Measurements from ENCODE around the gene ZC3HAV1L.
"Not testable (repeated sequence)": the region's sequence is repeated elsewhere in the genome, so short reads cannot be mapped to it uniquely, and the experiment has no call there.

ZC3HAV1L gene

DNA sequence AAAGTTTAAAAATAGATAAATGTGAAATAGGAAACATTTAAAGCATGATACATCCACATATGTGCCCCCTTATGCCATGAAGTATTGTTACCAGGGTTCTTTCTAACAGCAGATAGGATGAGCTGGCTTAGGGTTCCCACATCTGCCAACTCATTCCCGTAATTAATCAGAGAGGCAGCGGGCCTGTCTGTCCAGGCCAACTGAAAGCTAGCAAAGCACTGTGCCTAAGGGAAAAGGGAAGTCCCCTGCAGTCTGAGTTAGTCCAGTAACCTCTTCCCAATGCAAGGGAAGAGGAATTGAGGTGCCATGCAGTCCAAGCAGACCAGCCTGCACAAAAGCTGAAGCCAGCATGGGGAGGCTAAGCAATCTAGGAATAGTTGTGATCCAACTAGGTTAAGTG lies 18.3 kb upstream of the ZC3HAV1L start:
- no peak for DNase-seq (ENCODE audit: low read depth in 2 of 2)

- no peak for DNase-seq (ENCODE audit: low read depth in 2 of 2)
These were observed 15.8 kb upstream of the ZC3HAV1L start for GRCh38 chr7:139051655-139052054.

GRCh38 chr7:139049936-139050335 lies 14.1 kb upstream of the ZC3HAV1L start:
- DNase-seq (ENCODE audit: low read depth in 2 of 2) = no peak

DNA sequence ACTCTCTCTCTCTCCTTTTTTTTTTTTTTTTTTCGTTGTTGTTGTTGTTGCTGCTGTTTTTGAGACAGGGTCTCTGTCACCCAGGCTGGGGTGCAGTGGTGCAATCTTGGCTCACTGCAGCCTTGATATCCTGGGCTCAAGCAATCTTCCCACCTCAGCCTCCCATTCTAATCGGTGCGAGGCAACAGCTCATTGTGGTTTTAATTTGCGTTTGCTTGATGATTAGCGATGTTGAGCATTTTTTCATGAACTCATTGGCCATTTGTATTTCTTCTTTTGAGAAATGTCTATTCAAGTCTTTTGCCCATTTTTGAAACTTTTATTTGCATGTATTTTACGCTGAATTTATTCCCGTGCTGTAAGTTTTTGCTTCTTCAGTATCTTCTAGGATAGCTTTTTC lies 13.3 kb upstream of the ZC3HAV1L start:
- no peak for DNase-seq (ENCODE audit: low read depth in 2 of 2)

GRCh38 chr7:139047970-139048369 lies 12.1 kb upstream of the ZC3HAV1L start:
- no peak for DNase-seq (ENCODE audit: low read depth in 2 of 2)

- DNase-seq (ENCODE audit: low read depth in 2 of 2) = no peak
These were observed 10.3 kb upstream of the ZC3HAV1L start for GRCh38 chr7:139046143-139046542.

DNA sequence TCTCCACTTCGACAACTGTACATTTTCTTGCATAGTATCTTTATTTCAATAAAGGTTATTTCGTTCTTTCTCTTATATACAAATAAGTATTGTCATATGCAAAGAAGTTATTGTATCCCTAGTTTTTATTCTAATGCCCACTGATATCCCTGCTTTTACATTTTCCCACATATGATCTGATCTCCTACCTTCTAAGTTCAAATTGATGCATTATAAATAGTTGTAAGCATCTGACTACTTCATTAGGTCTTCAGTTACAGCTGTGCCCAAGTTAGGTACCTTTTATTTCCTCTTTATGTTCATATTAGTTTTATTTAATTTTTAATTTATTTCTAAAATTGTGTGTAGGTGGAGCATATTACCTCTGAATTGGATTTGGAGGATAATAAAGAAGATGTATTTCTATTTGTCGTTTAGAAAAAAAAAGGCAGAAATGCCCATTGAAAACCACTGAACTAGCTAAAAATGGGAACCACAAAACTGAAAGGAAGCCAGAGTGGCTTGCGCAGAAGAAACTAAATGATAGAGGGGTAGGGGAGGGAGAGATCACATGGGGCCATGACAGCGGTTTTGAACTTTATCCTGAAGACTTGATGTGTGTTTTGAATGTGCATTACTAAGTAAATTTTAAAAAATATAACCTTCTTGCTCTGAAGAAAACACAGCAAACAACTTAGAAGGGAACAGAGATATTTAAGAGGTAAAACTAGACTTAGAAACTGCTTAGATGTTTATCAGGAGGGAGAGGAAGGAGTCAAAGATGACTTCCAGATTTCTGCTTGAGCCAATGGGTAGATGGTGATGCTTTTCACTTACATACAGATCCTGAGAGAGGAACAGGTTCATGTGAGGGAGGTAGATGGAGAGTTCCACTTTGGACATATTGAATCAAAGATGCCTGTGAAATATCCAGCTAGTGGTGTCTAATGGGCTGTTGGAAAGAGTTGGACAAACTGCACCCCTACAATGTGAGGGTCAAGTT lies 9.3 kb upstream of the ZC3HAV1L start:
- DNase-seq (ENCODE audit: low read depth in 2 of 2) = no peak

- peak; percentile 72 to 73 for DNase-seq (ENCODE audit: low read depth in 2 of 2)
These were observed 8.3 kb upstream of the ZC3HAV1L start for GRCh38 chr7:139043823-139044812.

- no peak for DNase-seq (ENCODE audit: low read depth in 2 of 2)
These were observed 5.7 kb upstream of the ZC3HAV1L start for GRCh38 chr7:139041378-139042085.

DNA sequence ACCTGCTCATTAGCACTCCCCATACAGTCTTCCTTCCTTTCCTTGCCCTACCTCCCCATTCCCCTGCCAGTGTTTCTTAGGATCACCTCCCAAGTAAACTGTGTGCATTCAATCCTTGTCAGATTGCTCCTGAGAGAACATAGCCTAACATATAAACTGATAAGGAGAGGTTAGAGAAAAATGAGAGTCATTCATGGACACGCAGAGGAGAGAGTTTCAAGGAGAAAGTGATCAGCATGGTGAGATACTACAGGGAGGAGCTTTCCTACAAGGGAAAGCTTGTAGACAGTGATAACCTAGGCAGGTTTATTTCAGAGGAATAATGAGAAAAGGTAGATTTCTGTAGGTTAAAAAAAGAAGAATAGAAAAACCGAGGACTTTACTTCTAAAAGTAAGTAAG lies 2.8 kb upstream of the ZC3HAV1L start:
- DNase-seq (ENCODE audit: low read depth in 2 of 2) = no peak

DNA sequence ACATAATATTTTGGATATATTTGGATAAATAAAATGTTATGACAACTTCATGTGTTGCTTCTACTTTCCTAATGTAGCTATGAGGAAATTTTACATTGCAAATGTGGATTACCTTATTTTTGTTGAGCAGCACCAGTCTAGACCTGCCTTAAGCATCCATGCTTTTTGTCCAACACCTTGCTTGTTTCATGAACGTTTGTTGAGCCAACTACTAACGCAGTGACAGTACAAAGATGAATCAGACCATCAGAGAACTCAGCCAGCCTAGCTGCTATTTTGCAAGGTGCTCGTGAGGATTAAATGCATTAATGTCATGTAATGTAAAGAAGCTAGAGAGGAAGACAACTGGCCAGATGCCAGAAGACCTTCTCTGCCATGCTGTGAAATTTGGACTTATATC lies 1.1 kb upstream of the ZC3HAV1L start:
- no peak for DNase-seq (ENCODE audit: low read depth in 2 of 2)

GRCh38 chr7:139034855-139035585 lies 822 bp downstream of the ZC3HAV1L start:
- peak in 1 of 2 donors; percentile 34 for DNase-seq (ENCODE audit: low read depth in 2 of 2)

- no peak for DNase-seq (ENCODE audit: low read depth in 2 of 2)
These were observed 1.5 kb downstream of the ZC3HAV1L start for GRCh38 chr7:139034336-139034735.

GRCh38 chr7:139033346-139034114 lies 2.3 kb downstream of the ZC3HAV1L start:
- no peak for DNase-seq (ENCODE audit: low read depth in 2 of 2)

- DNase-seq (ENCODE audit: low read depth in 2 of 2) = no peak
These were observed 3.4 kb downstream of the ZC3HAV1L start for GRCh38 chr7:139032473-139032872.

- DNase-seq (ENCODE audit: low read depth in 2 of 2) = no peak
These were observed 6.5 kb downstream of the ZC3HAV1L start for GRCh38 chr7:139029353-139029752.

- DNase-seq (ENCODE audit: low read depth in 2 of 2) = no peak
These were observed 9.3 kb downstream of the ZC3HAV1L start for GRCh38 chr7:139026551-139026950.

GRCh38 chr7:139025861-139026260 lies 10.0 kb downstream of the ZC3HAV1L start:
- DNase-seq (ENCODE audit: low read depth in 2 of 2) = not testable (repeated sequence)

GRCh38 chr7:139023076-139023475 lies 12.8 kb downstream of the ZC3HAV1L start:
- no peak for DNase-seq (ENCODE audit: low read depth in 2 of 2)

DNA sequence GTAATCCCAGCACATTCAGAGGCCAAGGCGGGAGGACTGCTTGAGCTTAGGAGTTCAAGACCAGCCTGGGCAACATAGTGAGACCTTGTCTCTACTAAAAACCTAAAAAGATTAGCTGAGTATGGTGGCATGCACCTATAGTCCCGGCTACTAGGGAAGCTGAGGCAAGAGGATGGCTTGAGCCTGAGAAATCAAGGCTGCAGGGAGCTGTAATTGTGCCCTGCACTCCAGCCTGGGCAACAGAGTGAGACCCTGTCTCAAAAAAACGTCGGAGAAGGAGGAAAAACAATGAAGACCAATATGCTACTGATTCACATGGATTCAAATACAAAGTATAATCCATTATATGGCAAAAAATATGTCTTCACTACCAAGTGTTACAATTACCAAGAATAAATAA lies 13.6 kb downstream of the ZC3HAV1L start:
- DNase-seq (ENCODE audit: low read depth in 2 of 2) = no peak

Measured in stimulated activated CD8-positive, alpha-beta memory T cell treated with anti-CD3 and anti-CD28 coated beads, Interleukin-7, amount 100 ng/mL, for 4 hours (primary cell).